OCI-LY3 (cell line): Measurements from ENCODE around the gene MAPK8.

ENCODE experiments used
- H2AFZ ChIP-seq: fragments of 200-600, 300-600 bp; shearing (Covaris generic); 2 replicates; pipeline ENCODE4 v1.6.0; 2014; ENCODE audit warnings: antibody characterized with exemption, low read depth, low read length
- H3K27ac ChIP-seq: fragments of 200-600, 300-600 bp; sonication (generic); 2 replicates; pipeline ENCODE4 v1.5.1; 2014; ENCODE audit warnings: mild to moderate bottlenecking, low read length, moderate library complexity, mixed read lengths
- H3K27me3 ChIP-seq: fragments of 200-600, 300-600 bp; sonication (generic); 2 replicates; pipeline ENCODE4 v1.6.1; 2014; ENCODE audit warnings: low read depth, low read length, mixed read lengths
- H3K36me3 ChIP-seq: fragments of 200-600, 300-600 bp; sonication (generic); replicated peaks from 2 replicates; pipeline ENCODE3; 2014; ENCODE audit warnings: low read depth, low read length, mixed read lengths
- H3K4me1 ChIP-seq: fragments of 300-600, 200-600 bp; sonication (generic); 2 replicates; pipeline ENCODE4 v1.6.1; 2014; ENCODE audit warnings: low read length, mixed read lengths
- H3K4me2 ChIP-seq: fragments of 200-600, 300-600 bp; sonication (generic); 2 replicates; pipeline ENCODE4 v1.6.1; 2014; ENCODE audit warnings: low read length, mixed read lengths
- H3K4me3 ChIP-seq: fragments of 300-600, 200-600 bp; sonication (generic); 2 replicates; pipeline ENCODE4 v1.5.1; 2014; ENCODE audit warnings: antibody characterized with exemption, mild to moderate bottlenecking, low read length, moderate library complexity
- H3K79me2 ChIP-seq: fragments of 300-600, 200-600 bp; shearing (Covaris generic); 2 replicates; pipeline ENCODE4 v1.6.1; 2014; ENCODE audit warnings: mild to moderate bottlenecking, low read length, mixed read lengths
- H3K9ac ChIP-seq: fragments of 300-600, 200-600 bp; shearing (Covaris generic); 2 replicates; pipeline ENCODE4 v1.6.0; 2014; ENCODE audit warnings: mild to moderate bottlenecking, low read length, moderate library complexity
- H3K9me3 ChIP-seq: fragments of 200-600, 300-600 bp; shearing (Covaris generic); 2 replicates; pipeline ENCODE4 v1.6.1; 2014; ENCODE audit warnings: low read length, mixed read lengths; ENCODE audit not compliant: insufficient read depth
- H4K20me1 ChIP-seq: fragments of 200-600, 300-600 bp; sonication (generic); 2 replicates; pipeline ENCODE4 v1.6.1; 2016; ENCODE audit warnings: low read length, mixed read lengths; ENCODE audit not compliant: insufficient read depth
- CTCF ChIP-seq: fragments of 200-600, 300-600 bp; sonication (generic); IDR thresholded peaks from 2 replicates; pipeline ENCODE4 v1.5.1; 2014; ENCODE audit warnings: antibody characterized with exemption, low read length, low read depth
- EZH2phosphoT487 ChIP-seq: fragments of 200-600 bp; shearing (Covaris generic); IDR thresholded peaks from 2 replicates; pipeline ENCODE4 v1.6.1; 2018; ENCODE audit warnings: antibody characterized with exemption, mixed run types, low read depth

MAPK8 gene

GRCh38 chr10:48412933-48413332, 106.5 kb downstream of the MAPK8 start:
- Histone ChIP-seq H3K4me3 (no peak overlapping the region), H3K9me3 (no peaks in the 10 kb centered on the region), H3K4me2 (no peak overlapping the region), H3K79me2 (no peaks in the 10 kb centered on the region), H2AFZ (no peak overlapping the region), H3K27ac (no peak overlapping the region), H4K20me1 (no peaks in the 10 kb centered on the region), H3K36me3 (peaks cover 11% of the 10 kb centered on the region), H3K27me3 (no peaks in the 10 kb centered on the region), H3K4me1 (no peaks in the 10 kb centered on the region), H3K9ac (no peak overlapping the region)
- TF ChIP-seq EZH2phosphoT487 (no peak), CTCF (no peak)

- Histone ChIP-seq H3K79me2 (no peaks in the 10 kb centered on the region), H3K27ac (no peak overlapping the region), H3K4me2 (no peak overlapping the region), H3K36me3 (peaks cover 11% of the 10 kb centered on the region), H4K20me1 (no peaks in the 10 kb centered on the region), H2AFZ (no peak overlapping the region), H3K4me1 (no peaks in the 10 kb centered on the region), H3K27me3 (no peaks in the 10 kb centered on the region), H3K4me3 (no peak overlapping the region), H3K9me3 (no peaks in the 10 kb centered on the region), H3K9ac (no peak overlapping the region)
- TF ChIP-seq EZH2phosphoT487 (no peak), CTCF (no peak)
These were observed 107.7 kb downstream of the MAPK8 start for GRCh38 chr10:48414160-48414559.

- H4K20me1 ChIP-seq, result no peaks in the 10 kb centered on the region
- H3K4me3 ChIP-seq, result no peak overlapping the region
- no peaks in the 10 kb centered on the region for H3K27me3 ChIP-seq
- H3K27ac ChIP-seq, result no peak overlapping the region
- no peaks in the 10 kb centered on the region for H3K4me1 ChIP-seq
- no peak overlapping the region for H3K9ac ChIP-seq
- H3K36me3 ChIP-seq, result peaks cover 11% of the 10 kb centered on the region
- no peak overlapping the region for H2AFZ ChIP-seq
- no peaks in the 10 kb centered on the region for H3K79me2 ChIP-seq
- H3K4me2 ChIP-seq, result no peak overlapping the region
- no peaks in the 10 kb centered on the region for H3K9me3 ChIP-seq
- TF ChIP-seq EZH2phosphoT487, result no peak
- no peak for TF ChIP-seq CTCF
These were observed 108.3 kb downstream of the MAPK8 start for GRCh38 chr10:48414778-48415177.

- no peaks in the 10 kb centered on the region for H3K4me1 ChIP-seq
- H4K20me1 ChIP-seq, result no peaks in the 10 kb centered on the region
- H3K9ac ChIP-seq, result no peak overlapping the region
- no peak overlapping the region for H3K4me3 ChIP-seq
- H3K9me3 ChIP-seq, result no peaks in the 10 kb centered on the region
- H3K27me3 ChIP-seq, result no peaks in the 10 kb centered on the region
- H3K36me3 ChIP-seq, result peaks cover 6% of the 10 kb centered on the region
- no peak overlapping the region for H3K4me2 ChIP-seq
- TF ChIP-seq CTCF, result no peak
- no peak overlapping the region for H3K27ac ChIP-seq
- no peak overlapping the region for H2AFZ ChIP-seq
- no peaks in the 10 kb centered on the region for H3K79me2 ChIP-seq
These were observed 110.2 kb downstream of the MAPK8 start for GRCh38 chr10:48416584-48417232.
